Rectal smooth muscle tissue (tissue), 1 donor: ENCODE results near the gene WNT1.

ENCODE experiments used
- H3K27ac ChIP-seq: one replicate; pipeline ENCODE4 v1.7.0; 2013; ENCODE audit warnings: low read depth, low read length, inconsistent platforms
- H3K27me3 ChIP-seq: one replicate; pipeline ENCODE4 v1.7.0; 2013; ENCODE audit warnings: low read length; ENCODE audit not compliant: control insufficient read depth, insufficient read depth
- H3K36me3 ChIP-seq: one replicate; pipeline ENCODE4 v1.7.0; 2013; ENCODE audit warnings: low read length; ENCODE audit not compliant: control insufficient read depth, insufficient read depth
- H3K4me1 ChIP-seq: one replicate; pipeline ENCODE4 v1.7.0; 2013; ENCODE audit warnings: low read length; ENCODE audit not compliant: control insufficient read depth, insufficient read depth
- H3K4me3 ChIP-seq: one replicate; pipeline ENCODE4 v1.7.0; 2013; ENCODE audit warnings: low read length
- H3K9ac ChIP-seq: one replicate; pipeline ENCODE4 v1.7.0; 2013; ENCODE audit warnings: low read length

Gene WNT1

GRCh38 chr12:48977290-48978281 is 536 bp upstream of the WNT1 start:
- Histone ChIP-seq H3K4me3 (no peak overlapping the region), H3K36me3 (no peaks in the 10 kb centered on the region), H3K4me1 (peaks cover 16% of the 10 kb centered on the region), H3K9ac (no peak overlapping the region), H3K27me3 (peaks cover 57% of the 10 kb centered on the region), H3K27ac (no peak overlapping the region)

GRCh38 chr12:48978741-48979601 is 849 bp downstream of the WNT1 start:
- H3K27ac ChIP-seq, result no peak overlapping the region
- H3K4me3 ChIP-seq, result peak overlapping the region; percentile 63
- H3K4me1 ChIP-seq, result peaks cover 16% of the 10 kb centered on the region
- H3K36me3 ChIP-seq, result no peaks in the 10 kb centered on the region
- peaks cover 54% of the 10 kb centered on the region for H3K27me3 ChIP-seq
- no peak overlapping the region for H3K9ac ChIP-seq

- no peak overlapping the region for H3K27ac ChIP-seq
- no peak overlapping the region for H3K9ac ChIP-seq
- H3K4me1 ChIP-seq, result peaks cover 16% of the 10 kb centered on the region
Measured at GRCh38 chr12:48979602-48980388, 1.7 kb downstream of the WNT1 start.

GRCh38 chr12:48980389-48980952 is 2.3 kb downstream of the WNT1 start:
- H3K36me3 ChIP-seq, result no peaks in the 10 kb centered on the region
- peak overlapping the region; percentile 63 for H3K4me3 ChIP-seq
- peaks cover 53% of the 10 kb centered on the region for H3K27me3 ChIP-seq
- H3K27ac ChIP-seq, result no peak overlapping the region
- peaks cover 16% of the 10 kb centered on the region for H3K4me1 ChIP-seq
- no peak overlapping the region for H3K9ac ChIP-seq

More at GRCh38 chr12:48979602-48980388, 1.7 kb downstream of the WNT1 start:
- H3K27me3 ChIP-seq, result peaks cover 53% of the 10 kb centered on the region
- peak overlapping the region; percentile 63 for H3K4me3 ChIP-seq
- H3K36me3 ChIP-seq, result no peaks in the 10 kb centered on the region

GRCh38 chr12:48980953-48981756 is 3.0 kb downstream of the WNT1 start:
- H3K4me1 ChIP-seq, result peaks cover 16% of the 10 kb centered on the region
- no peak overlapping the region for H3K9ac ChIP-seq
- no peaks in the 10 kb centered on the region for H3K36me3 ChIP-seq
- H3K27me3 ChIP-seq, result peaks cover 53% of the 10 kb centered on the region
- H3K4me3 ChIP-seq, result peak overlapping the region; percentile 63
- H3K27ac ChIP-seq, result no peak overlapping the region

- H3K36me3 ChIP-seq, result no peaks in the 10 kb centered on the region
- H3K27me3 ChIP-seq, result peaks cover 53% of the 10 kb centered on the region
- H3K4me1 ChIP-seq, result peaks cover 16% of the 10 kb centered on the region
- H3K9ac ChIP-seq, result no peak overlapping the region
- no peak overlapping the region for H3K27ac ChIP-seq
- no peak overlapping the region for H3K4me3 ChIP-seq
Measured at GRCh38 chr12:48981757-48982157, 3.6 kb downstream of the WNT1 start.

- no peak overlapping the region for H3K4me3 ChIP-seq
- no peak overlapping the region for H3K9ac ChIP-seq
- peaks cover 16% of the 10 kb centered on the region for H3K4me1 ChIP-seq
- H3K27ac ChIP-seq, result no peak overlapping the region
- H3K27me3 ChIP-seq, result peaks cover 46% of the 10 kb centered on the region
- H3K36me3 ChIP-seq, result no peaks in the 10 kb centered on the region
Measured at GRCh38 chr12:48982397-48983080, 4.4 kb downstream of the WNT1 start.

- Histone ChIP-seq H3K27me3 (peaks cover 28% of the 10 kb centered on the region), H3K36me3 (no peaks in the 10 kb centered on the region), H3K9ac (no peak overlapping the region), H3K4me3 (no peak overlapping the region), H3K27ac (no peak overlapping the region), H3K4me1 (peaks cover under 1% of the 10 kb centered on the region)
Measured at GRCh38 chr12:48985475-48985897, 7.4 kb downstream of the WNT1 start.

GRCh38 chr12:48985901-48986300 is 7.8 kb downstream of the WNT1 start:
- Histone ChIP-seq H3K27me3 (peaks cover 25% of the 10 kb centered on the region), H3K36me3 (no peaks in the 10 kb centered on the region), H3K4me1 (no peaks in the 10 kb centered on the region), H3K4me3 (no peak overlapping the region), H3K9ac (no peak overlapping the region), H3K27ac (no peak overlapping the region)

GRCh38 chr12:48986720-48987291 is 8.7 kb downstream of the WNT1 start:
- Histone ChIP-seq H3K27ac (no peak overlapping the region), H3K4me3 (no peak overlapping the region), H3K4me1 (no peaks in the 10 kb centered on the region), H3K36me3 (no peaks in the 10 kb centered on the region), H3K9ac (no peak overlapping the region), H3K27me3 (peaks cover 16% of the 10 kb centered on the region)
